GM21528 (cell line): ENCODE results near the gene NCOA7.
"Not testable (repeated sequence)": the region's sequence is repeated elsewhere in the genome, so short reads cannot be mapped to it uniquely, and the experiment has no call there.

Experiments
- ATAC-seq: cut with Tn5 transposase; IDR thresholded peaks from one replicate; pipeline ENCODE4 v1.9.1; 2021; ENCODE audit warnings: mild to moderate bottlenecking, moderate library complexity; ENCODE audit not compliant: unreplicated experiment, low FRiP score

The NCOA7 gene

DNA sequence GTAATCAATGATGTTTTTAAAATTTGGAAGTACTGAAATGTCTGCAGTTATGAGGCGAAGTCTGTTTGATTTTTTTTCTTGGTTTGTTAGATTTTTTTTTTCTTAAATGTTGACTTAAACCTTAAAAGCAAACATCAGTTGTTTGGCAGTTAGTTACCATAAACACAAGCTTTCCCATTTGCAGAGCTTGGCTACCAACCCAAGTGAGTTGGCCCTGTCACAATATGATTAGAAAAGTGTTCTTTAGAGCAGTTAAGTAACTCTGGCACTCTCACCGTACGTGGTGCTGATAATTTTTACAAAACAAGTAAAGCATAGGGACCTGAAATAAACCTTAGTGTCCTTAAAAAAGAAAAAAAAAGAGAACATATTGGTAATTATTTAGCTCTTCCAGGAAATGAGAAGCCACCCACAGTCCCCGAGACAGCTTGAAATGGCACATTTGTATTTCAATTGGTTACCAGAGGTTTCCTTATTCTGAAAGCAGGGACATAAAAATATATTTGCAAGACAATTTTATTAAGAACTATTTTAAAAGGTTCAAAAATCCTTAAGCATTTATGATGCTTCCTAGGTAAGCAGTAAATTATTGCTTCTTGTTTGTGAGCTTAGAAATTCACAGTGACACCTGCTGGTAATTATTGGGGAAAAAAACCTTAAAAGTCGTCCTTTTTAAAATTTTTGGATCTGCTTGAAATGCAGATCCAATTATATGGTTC is 37.4 kb upstream of the NCOA7 start:
- ATAC-seq, result no peak

DNA sequence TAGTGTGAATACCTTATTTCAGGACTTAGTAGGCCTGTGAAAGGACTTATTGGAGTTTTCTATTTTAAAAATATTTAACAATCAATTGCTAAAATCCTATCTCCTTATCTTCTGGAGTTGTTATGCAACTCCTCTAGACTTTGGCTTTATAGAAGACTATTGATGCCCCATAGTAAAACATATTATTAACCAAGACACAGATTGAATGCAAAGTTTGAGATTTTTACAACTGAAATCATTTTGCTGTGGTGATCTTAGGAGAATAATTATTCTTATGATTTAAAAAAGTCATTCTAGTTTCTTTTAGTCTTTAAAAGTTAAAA is 36.9 kb upstream of the NCOA7 start:
- ATAC-seq, result no peak

DNA sequence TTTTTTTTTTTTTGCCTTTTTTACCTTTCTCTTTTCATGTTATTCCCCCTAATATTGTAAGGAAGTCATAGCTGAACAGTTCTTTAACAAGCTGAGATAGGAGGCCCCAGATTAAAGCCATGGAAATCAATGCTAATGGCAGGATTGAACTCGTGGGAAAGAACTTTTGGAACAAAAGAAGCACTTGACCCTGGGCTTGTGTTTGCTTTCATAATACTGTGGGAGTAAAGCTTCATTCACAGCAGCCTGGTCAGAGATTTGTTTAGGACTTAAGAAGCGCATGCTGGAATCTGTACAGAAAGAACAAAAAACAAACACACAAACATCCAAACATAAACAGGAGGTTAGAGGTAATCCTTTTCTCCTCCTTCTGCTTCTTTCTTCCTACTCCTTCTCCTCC is 36.2 kb upstream of the NCOA7 start:
- no peak for ATAC-seq

DNA sequence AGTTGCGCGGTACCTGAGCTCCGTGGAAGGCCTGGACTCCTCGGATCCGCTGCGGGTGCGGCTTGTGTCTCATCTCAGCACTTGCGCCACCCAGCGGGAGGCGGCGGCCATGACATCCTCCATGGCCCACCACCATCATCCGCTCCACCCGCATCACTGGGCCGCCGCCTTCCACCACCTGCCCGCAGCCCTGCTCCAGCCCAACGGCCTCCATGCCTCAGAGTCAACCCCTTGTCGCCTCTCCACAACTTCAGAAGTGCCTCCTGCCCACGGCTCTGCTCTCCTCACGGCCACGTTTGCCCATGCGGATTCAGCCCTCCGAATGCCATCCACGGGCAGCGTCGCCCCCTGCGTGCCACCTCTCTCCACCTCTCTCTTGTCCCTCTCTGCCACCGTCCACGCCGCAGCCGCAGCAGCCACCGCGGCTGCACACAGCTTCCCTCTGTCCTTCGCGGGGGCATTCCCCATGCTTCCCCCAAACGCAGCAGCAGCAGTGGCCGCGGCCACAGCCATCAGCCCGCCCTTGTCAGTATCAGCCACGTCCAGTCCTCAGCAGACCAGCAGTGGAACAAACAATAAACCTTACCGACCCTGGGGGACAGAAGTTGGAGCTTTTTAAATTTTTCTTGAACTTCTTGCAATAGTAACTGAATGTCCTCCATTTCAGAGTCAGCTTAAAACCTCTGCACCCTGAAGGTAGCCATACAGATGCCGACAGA is 31.4 kb upstream of the NCOA7 start:
- ATAC-seq, result no peak

DNA sequence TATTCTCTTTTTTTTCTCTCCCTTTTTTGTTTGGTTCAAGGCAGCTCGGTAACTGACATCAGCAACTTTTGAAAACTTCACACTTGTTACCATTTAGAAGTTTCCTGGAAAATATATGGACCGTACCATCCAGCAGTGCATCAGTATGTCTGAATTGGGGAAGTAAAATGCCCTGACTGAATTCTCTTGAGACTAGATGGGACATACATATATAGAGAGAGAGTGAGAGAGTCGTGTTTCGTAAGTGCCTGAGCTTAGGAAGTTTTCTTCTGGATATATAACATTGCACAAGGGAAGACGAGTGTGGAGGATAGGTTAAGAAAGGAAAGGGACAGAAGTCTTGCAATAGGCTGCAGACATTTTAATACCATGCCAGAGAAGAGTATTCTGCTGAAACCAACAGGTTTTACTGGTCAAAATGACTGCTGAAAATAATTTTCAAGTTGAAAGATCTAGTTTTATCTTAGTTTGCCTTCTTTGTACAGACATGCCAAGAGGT is 30.8 kb upstream of the NCOA7 start:
- ATAC-seq, result no peak

DNA sequence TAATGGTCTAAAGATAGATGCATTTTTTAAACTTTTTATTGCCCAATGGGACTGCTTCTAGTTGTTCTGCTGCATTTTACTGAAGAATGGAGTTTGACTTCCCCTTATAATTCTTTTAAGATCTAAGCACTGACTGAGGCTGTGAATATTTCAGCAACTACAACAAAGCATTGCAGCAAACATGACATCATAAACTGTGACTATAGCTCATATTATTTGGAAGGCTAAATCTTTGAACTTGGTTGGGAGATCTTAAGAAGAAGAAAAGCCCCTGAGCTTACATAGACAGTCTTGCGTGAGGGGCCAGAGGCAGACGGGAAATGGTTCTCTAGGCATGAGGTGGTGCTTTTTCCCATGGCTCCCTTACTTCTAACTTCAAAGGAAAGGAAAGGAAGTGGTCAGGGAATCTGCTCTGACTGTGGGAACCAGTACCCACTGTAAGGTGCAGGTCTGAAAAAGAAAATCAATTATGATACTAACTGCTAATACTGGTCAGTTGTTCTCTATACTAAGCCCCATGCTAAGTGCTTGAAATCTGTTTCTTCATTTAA is 26.6 kb upstream of the NCOA7 start:
- ATAC-seq, result no peak

DNA sequence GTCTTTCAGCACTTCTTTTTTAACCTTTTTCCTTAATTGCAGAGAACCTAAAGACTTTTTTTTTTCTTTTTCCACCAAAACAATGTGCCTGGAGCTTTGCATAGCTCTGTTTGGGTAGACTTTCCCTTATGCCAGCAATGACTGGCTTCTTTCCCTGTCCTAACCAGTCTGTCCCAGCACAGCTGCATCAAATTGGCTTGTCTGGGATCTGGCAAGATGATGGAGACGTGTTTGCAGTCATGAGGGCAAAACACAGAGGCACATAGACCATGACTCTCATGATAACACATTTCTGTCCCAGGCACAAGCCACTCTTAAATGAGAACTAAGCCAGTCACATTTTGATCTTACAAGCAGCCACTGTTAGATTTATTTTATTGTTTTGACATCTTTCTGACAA is 24.8 kb upstream of the NCOA7 start:
- no peak for ATAC-seq

DNA sequence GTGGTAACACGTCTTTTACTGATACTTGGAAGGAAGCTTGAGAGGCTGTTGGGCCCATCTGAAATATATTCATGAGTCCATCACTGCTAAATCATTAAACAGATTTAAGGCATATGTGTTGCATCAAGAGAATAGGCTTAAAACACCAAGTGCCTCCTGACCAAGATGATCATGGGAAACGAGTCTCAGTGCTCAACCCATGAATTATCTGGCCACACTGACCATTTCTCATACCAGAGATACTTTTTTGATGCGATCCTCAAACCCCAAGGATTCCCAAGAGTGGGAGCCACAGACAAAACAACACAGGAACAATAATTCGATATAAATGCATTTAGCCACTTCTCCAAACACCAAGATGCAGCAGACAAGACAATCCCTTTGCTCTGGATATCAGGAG is 24.1 kb upstream of the NCOA7 start:
- ATAC-seq, result no peak

DNA sequence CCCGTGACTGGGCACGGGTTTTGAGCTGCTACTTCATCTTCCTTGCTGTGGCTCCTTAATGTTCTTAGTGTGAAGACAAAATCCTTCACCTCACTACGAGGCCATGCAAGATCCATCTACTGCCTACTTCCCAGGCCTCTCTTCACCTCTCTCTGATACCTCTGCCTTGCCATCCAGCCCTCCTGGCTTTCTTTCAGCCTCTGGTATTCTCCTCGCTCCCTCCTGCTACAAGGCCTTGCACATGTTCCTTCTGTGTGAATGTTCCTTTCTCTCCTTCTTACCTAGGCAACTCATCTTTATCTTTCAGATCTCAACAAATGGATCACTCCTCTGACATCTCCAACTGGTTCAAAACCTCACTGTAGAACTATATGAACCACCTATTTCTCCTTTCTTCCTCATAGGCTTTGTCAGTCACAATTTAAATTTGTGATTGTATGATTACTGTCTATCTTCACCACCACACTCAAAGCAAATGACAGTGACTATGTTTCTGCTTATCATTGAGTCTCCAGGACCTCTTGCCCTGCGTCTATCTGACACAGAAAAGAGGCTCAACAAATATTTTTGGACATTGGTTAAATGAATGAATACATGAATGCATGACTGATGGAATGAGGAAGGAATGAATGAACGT is 21.5 kb upstream of the NCOA7 start:
- ATAC-seq, result no peak

DNA sequence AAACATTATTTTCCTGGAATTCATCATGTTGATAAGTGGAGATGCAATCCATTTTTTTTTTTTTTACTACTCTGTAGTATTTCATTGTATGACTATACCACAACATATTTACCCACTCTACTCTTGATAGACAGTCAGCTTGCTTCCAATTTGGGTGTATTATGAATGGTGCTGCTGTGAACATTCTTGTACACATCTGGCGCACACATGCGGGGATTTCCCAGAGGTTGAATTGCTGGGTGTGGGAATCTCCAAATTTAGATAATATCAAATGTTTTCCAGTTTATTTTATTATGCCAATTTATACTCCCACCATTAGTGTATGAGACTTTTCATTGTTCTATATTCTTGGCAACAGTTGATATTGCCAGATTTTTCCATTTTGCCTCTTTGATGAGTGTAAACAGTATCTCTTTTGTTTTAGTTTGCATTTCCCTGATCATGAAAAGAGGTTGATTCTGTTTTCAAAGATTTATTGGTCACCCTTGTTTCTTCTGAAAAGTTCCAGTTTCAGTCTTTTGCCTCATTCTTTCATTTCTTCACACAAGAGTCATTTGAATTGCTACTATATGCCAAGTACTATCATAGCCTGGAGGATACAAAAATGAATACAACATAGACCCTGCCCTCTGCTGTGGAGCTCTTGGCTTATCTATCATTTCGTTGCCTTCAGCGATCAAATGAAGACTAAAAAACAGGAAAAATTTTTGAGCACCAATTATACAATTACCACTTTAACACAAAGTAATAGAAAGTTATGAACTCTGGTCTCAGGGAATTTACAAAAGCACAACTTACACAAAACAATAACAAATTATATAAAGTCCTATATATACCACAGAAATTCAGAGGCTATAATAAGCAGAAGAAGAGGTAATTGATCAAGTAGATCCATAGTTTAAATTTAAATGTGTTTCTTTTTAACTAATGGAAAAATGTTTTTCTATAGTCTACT is 17.1 kb upstream of the NCOA7 start:
- ATAC-seq, result no peak

DNA sequence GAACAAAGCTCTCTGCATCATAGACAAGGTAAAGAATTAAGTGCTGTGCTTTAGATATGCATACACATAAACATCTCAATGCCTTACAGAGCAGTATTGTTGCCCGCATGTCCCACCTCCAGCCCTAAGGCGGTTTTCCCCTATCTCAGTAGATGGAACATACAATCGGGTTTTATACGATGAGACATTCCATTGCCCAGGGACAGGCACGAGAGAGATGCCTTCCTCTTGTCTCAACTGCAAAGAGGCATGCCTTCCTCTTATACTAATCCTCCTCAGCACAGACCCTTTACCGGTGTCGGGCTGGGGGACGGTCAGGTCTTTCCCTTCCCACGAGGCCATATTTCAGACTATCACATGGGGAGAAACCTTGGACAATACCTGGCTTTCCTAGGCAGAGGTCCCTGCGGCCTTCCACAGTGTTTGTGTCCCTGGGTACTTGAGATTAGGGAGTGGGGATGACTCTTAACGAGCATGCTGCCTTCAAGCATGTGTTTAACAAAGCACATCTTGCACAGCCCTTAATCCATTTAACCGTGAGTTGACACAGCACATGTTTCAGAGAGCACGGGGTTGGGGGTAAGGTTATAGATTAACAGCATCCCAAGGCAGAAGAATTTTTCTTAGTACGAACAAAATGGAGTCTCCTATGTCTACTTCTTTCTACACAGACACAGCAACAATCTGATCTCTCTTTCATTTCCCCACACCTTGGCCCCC is 14.5 kb upstream of the NCOA7 start:
- not testable (repeated sequence) for ATAC-seq

DNA sequence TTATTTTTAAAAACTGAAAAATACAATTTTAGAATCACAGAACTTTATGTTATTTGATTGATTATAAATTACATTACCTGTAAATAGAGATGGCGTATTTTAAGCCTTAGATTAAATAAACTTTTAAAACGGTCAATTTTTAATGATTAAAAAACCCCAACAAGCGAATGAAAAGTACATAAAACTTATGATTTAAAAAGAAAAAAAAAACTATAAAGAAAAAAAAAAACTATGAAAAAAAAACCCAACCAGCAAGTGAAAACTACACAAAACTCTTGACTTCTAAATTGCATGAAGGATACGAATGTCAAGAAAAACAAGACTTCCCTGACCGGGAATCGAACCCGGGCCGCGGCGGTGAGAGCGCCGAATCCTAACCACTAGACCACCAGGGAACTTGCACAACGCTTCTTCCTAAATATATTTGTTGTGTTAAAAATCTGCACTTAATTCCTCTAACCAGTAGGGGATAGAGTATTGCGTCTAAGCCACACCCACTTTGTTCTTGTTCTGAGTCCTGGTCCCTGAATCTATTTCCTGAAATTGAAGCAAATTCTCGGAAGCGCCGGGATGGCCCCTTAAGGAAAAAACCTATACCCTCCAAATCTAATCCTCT is 10.7 kb upstream of the NCOA7 start:
- ATAC-seq, result peak; percentile 86

DNA sequence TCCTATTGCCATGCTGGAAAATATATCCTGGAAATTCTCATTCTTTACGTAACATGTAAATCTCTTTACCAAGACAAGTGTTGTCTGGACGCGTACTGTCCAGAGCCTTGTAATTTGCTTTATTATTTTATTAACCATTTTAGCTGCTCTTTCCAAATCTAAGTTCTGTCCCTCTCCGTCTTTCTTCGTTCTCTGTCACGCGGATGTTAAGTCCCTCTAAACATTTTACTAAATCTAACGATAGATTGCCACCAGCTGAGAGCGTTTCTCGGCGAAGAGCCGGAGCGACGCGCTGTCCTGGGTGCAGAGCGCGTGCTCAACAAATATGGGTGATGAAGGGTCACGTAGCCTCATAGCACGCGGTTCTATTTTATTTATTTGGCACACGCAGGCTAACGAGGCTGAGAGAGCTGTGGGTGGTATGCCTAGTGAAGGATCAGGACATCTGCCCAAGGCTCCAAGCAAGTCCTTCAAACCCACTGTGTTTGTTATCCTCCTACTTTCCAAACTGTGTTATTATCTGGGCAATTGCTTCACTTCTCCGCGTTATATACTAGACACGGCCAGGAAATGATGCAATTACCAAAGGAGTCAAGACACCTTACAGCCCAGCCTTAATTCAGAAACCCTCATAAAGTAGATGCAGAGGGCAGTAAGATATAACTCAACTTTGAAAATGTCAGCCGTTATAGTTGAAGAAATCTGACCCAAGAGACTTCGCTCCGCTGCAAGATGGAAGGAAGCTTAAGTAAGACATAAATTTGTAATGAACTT is 10.0 kb upstream of the NCOA7 start:
- peak; percentile 85 for ATAC-seq

DNA sequence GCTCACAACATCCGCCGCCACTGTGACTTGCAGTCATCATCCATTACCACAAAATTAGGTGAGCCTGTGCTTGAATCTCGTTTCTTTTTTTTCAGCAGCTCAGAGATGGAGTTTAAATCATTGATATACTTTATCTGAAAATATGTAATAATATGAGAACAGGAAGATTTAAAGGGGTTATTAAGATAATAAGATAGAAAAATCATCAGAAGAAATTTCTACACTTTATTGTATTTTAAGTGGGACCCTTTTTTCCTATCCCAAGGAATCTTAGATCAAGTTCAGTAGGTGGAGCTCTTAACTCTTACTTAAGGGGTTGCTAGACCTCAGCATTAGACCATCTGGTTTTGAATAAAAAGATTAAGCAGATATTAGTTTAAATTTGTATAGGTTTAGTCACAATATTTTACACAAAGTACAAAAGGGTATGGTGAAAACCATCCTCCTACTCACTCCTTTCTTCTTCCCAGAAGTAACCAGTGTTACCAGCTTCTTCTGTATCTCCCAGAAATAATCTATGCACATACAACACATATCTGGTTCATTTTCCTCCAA is 9.4 kb upstream of the NCOA7 start:
- peak; percentile 46 for ATAC-seq

DNA sequence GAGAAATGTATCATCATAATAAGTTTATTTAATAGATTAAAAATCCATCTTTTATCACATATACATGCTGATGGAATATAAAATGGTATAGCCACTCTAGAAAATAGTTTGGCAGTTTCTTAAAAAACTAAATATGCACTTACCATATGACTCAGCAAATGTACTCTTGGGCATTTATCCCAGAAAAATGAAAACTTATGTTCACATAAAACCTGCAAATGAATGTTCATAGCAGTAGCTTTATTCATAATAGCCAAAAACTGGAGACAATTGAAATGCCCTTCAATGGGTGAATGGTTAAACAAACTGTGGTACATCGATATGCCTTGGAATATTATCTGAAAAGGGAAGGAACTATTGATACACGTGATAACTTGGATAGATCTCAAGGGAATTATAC is 6.4 kb upstream of the NCOA7 start:
- ATAC-seq, result no peak

DNA sequence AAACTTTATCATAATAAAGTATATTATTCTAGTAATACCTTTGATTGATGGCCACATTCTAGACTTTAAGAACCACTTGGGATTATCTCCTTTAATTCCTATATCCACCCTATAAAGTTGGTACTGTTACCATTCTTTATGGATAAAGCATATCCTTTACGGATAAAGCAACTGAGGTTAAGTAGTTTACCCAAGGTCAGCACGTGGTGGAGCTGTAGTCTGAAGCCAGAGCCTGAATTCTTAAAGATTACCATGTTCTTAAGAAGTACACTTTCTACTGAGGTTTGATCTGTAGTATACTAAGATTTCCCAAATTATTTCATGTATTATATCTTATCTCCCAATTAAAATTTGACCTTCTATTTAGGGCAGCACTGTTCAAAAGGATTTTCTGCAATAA is 3.0 kb upstream of the NCOA7 start:
- ATAC-seq, result no peak

DNA sequence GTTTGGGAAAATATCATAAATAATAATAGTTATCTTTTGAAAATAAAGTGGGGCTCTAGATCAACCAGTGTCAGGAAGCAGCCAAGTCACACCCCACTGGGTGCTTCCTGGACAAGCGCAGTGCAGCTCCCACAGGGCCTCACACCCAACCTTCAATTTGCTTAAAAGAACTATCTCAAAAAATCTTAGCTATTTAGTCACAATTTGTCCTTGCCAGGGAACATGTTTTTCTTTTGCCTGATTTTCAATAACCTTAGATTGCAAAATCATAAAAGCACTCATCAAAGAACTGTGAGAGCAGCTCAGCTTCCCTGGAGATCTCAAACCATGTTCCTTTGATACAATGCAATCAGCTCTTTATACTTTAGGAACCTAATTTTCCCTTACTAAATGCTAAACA is 1.6 kb upstream of the NCOA7 start:
- no peak for ATAC-seq
